ENCODE results near the gene TRMT112. TPM values are rescaled to one million over a fixed set of nuclear protein-coding genes. Genes with fewer than 3 reads are reported as not detected.

TRMT112 gene
- total RNA-seq (248 and 255 TPM in 2 replicates), polyA plus RNA-seq (161 and 222 TPM in 2 replicates), polyA minus RNA-seq (ENCODE audit: low replicate concordance) (54.4 and 59.5 TPM in 2 replicates)
- 265 and 320 TPM in 2 replicates for polyA plus RNA-seq (2012)

DNA sequence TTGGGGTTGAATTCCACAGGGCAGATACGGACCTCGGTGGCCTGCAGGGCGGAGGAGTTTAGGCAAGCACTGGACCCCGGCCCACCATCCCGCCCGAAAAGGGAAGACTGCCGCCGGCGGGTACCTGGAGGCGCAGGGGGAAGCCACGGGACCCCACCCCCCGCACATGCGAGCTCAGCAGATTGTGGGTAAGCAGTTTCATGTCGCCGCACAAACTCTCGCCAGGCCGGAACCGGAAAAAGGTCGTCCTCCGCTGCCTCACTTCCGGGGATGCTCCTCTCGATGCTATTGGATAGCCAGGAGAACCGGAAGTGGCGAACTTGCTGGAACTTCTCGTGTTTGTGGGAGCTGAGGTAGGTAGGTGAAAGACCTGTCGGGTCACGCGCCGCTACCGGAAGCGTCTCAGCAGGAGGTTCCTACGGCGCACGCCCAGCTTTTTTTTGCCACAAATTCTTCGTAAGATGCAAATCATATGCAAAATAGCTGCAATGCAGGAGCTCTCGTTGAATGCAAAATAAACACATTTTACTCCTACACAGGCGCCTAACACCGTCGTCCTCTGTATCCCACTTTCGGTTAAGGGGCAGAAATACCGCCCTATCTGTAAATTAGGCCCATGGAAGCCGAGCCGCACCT lies at the start of gene TRMT112:
Gene TRMT112 (minus strand): TSS at position 235 of the 636 bp plus-strand sequence. CDS start 33 bp downstream, at position 202.
- Histone ChIP-seq H3K27me3 (ENCODE audit: control insufficient read depth, insufficient read depth, low read length) (no peaks in the 10 kb centered on the region), H3K79me2 (ENCODE audit: control insufficient read depth, insufficient read depth, low read length) (peaks cover 13% of the 10 kb centered on the region), H3K4me1 (ENCODE audit: control insufficient read depth, extremely low read depth, insufficient read depth, low read length) (no peaks in the 10 kb centered on the region), H3K9ac (ENCODE audit: insufficient read depth, low read length) (peak within 1 kb of the TSS; percentile 92), H3K36me3 (ENCODE audit: control insufficient read depth, insufficient read depth, low read length) (peaks cover 14% of the 10 kb centered on the region), H4K20me1 (ENCODE audit: control insufficient read depth, extremely low read depth, insufficient read depth, low read length) (no peaks in the 10 kb centered on the region), H2AFZ (ENCODE audit: low read length) (peak within 1 kb of the TSS; percentile 51), H3K27ac (ENCODE audit: insufficient read depth, low read length) (peak within 1 kb of the TSS; percentile 97), H3K4me3 (replicated peaks in 1 of 4; ENCODE audit: control extremely low read depth in 1 of 4, insufficient read depth in 1 of 4, low read depth in 3 of 4, low read length in 4 of 4) (peak within 1 kb of the TSS; percentile 73 to 97 (median 76)), H3K9me3 (ENCODE audit: control insufficient read depth, insufficient read depth, low read depth, low read length) (no peaks in the 10 kb centered on the region), H3K4me2 (ENCODE audit: extremely low read depth, insufficient read depth, low read length) (peak within 1 kb of the TSS; percentile 93)
- DNase-seq (ENCODE audit: low read depth in 2 of 2), result peak; percentile 97 to 99
- TF ChIP-seq EZH2 (IDR thresholded peaks at IDR 0.05; ENCODE audit: low read length, missing control alignments) (no peak), CTCF (conservative IDR thresholded peaks at IDR 0.05 in 1 of 2, IDR thresholded peaks at IDR 0.05 in 1 of 2; ENCODE audit: low read depth in 1 of 2, low read length in 2 of 2) (no peak)

GRCh38 chr11:64366751-64367150 lies 49.4 kb upstream of the TRMT112 start:
- no peak overlapping the region for H3K27ac ChIP-seq (ENCODE audit: insufficient read depth, low read length)
- H3K4me2 ChIP-seq (ENCODE audit: extremely low read depth, insufficient read depth, low read length), result no peak overlapping the region
- H2AFZ ChIP-seq (ENCODE audit: low read length), result no peak overlapping the region
- no peak overlapping the region for H3K4me3 ChIP-seq (replicated peaks in 1 of 4; ENCODE audit: control extremely low read depth in 1 of 4, insufficient read depth in 1 of 4, low read depth in 3 of 4, low read length in 4 of 4)
- H3K9me3 ChIP-seq (ENCODE audit: control insufficient read depth, insufficient read depth, low read depth, low read length), result no peaks in the 10 kb centered on the region
- H3K27me3 ChIP-seq (ENCODE audit: control insufficient read depth, insufficient read depth, low read length), result no peaks in the 10 kb centered on the region
- no peaks in the 10 kb centered on the region for H3K4me1 ChIP-seq (ENCODE audit: control insufficient read depth, extremely low read depth, insufficient read depth, low read length)
- H3K36me3 ChIP-seq (ENCODE audit: control insufficient read depth, insufficient read depth, low read length), result peaks cover 21% of the 10 kb centered on the region
- no peaks in the 10 kb centered on the region for H3K79me2 ChIP-seq (ENCODE audit: control insufficient read depth, insufficient read depth, low read length)
- H3K9ac ChIP-seq (ENCODE audit: insufficient read depth, low read length), result no peak overlapping the region
- TF ChIP-seq CTCF (conservative IDR thresholded peaks at IDR 0.05 in 1 of 2, IDR thresholded peaks at IDR 0.05 in 1 of 2; ENCODE audit: low read depth in 1 of 2, low read length in 2 of 2) (no peak), EZH2 (IDR thresholded peaks at IDR 0.05; ENCODE audit: low read length, missing control alignments) (no peak)
- DNase-seq (ENCODE audit: low read depth in 2 of 2), result peak in 1 of 2 donors; percentile 48
- H4K20me1 ChIP-seq (ENCODE audit: control insufficient read depth, extremely low read depth, insufficient read depth, low read length), result no peaks in the 10 kb centered on the region

GRCh38 chr11:64364911-64365310 lies 47.6 kb upstream of the TRMT112 start:
- DNase-seq (ENCODE audit: low read depth in 2 of 2), result no peak
- peaks cover 4% of the 10 kb centered on the region for H3K79me2 ChIP-seq (ENCODE audit: control insufficient read depth, insufficient read depth, low read length)
- peaks cover 1% of the 10 kb centered on the region for H3K4me1 ChIP-seq (ENCODE audit: control insufficient read depth, extremely low read depth, insufficient read depth, low read length)
- no peak overlapping the region for H3K4me2 ChIP-seq (ENCODE audit: extremely low read depth, insufficient read depth, low read length)
- H2AFZ ChIP-seq (ENCODE audit: low read length), result no peak overlapping the region
- H3K36me3 ChIP-seq (ENCODE audit: control insufficient read depth, insufficient read depth, low read length), result peaks cover 27% of the 10 kb centered on the region
- no peaks in the 10 kb centered on the region for H3K27me3 ChIP-seq (ENCODE audit: control insufficient read depth, insufficient read depth, low read length)
- H4K20me1 ChIP-seq (ENCODE audit: control insufficient read depth, extremely low read depth, insufficient read depth, low read length), result no peaks in the 10 kb centered on the region
- no peak for TF ChIP-seq CTCF (conservative IDR thresholded peaks at IDR 0.05 in 1 of 2, IDR thresholded peaks at IDR 0.05 in 1 of 2; ENCODE audit: low read depth in 1 of 2, low read length in 2 of 2)
- TF ChIP-seq EZH2 (IDR thresholded peaks at IDR 0.05; ENCODE audit: low read length, missing control alignments), result no peak
- H3K9ac ChIP-seq (ENCODE audit: insufficient read depth, low read length), result no peak overlapping the region
- no peak overlapping the region for H3K27ac ChIP-seq (ENCODE audit: insufficient read depth, low read length)
- no peak overlapping the region for H3K4me3 ChIP-seq (replicated peaks in 1 of 4; ENCODE audit: control extremely low read depth in 1 of 4, insufficient read depth in 1 of 4, low read depth in 3 of 4, low read length in 4 of 4)
- no peaks in the 10 kb centered on the region for H3K9me3 ChIP-seq (ENCODE audit: control insufficient read depth, insufficient read depth, low read depth, low read length)
